HepG2 (cell line): ENCODE results near the gene BCL2L1. TPM values are rescaled to one million over a fixed set of nuclear protein-coding genes. Genes with fewer than 3 reads are reported as not detected.

Experiments used
- ARID2 ChIP-seq: sonication (generic); formaldehyde crosslinking; IDR thresholded peaks from 2 replicates; pipeline ENCODE4 v1.8.1; 2022; ENCODE audit warnings: mild to moderate bottlenecking, missing genetic modification reagents, borderline replicate concordance
- CENPT ChIP-seq: sonication (generic); formaldehyde crosslinking; IDR thresholded peaks from 2 replicates; pipeline ENCODE4 v1.8.0; 2022; ENCODE audit warnings: low read depth, mild to moderate bottlenecking, moderate library complexity, missing genetic modification reagents
- CREM ChIP-seq, 2 experiments: sonication (generic) in 1 of 2; formaldehyde crosslinking in 1 of 2; IDR thresholded peaks; 2 replicates each; pipeline versions ENCODE4 v1.4.0 to v1.6.1; 2016 to 2020; ENCODE audit warnings: antibody characterized with exemption in 1 of 2, mild to moderate bottlenecking in 1 of 2, missing genetic modification reagents in 1 of 2
- CSRNP1 ChIP-seq: sonication (generic); formaldehyde crosslinking; IDR thresholded peaks from 2 replicates; pipeline ENCODE4 v1.8.1; 2023; ENCODE audit warnings: mild to moderate bottlenecking, missing genetic modification reagents
- HBP1 ChIP-seq: IDR thresholded peaks from 2 replicates; pipeline ENCODE4 v1.6.1; 2016; ENCODE audit warnings: low read depth, control low read depth
- KDM2A ChIP-seq: sonication (generic); formaldehyde crosslinking; IDR thresholded peaks from 2 replicates; pipeline ENCODE4 v1.4.0; 2020; ENCODE audit warnings: low read depth, missing genetic modification reagents, borderline replicate concordance
- NONO ChIP-seq, 2 experiments: fragments of 450-650 bp in 1 of 2; sonication (generic) in 1 of 2; formaldehyde crosslinking in 1 of 2; IDR thresholded peaks in 1 of 2; conservative IDR thresholded peaks in 1 of 2; 2 replicates each; pipeline versions ENCODE4 v1.6.1 to v1.8.0; 2017 to 2022; ENCODE audit warnings: mild to moderate bottlenecking in 1 of 2, missing genetic modification reagents in 1 of 2, moderate library complexity in 1 of 2
- PRDM10 ChIP-seq: sonication (generic); formaldehyde crosslinking; IDR thresholded peaks from 2 replicates; pipeline ENCODE4 v1.4.0; 2020; ENCODE audit warnings: low read depth, missing genetic modification reagents
- SRF ChIP-seq: IDR thresholded peaks from 2 replicates; pipeline ENCODE4 v1.6.1; 2011; ENCODE audit warnings: mild to moderate bottlenecking, low read depth, low read length, moderate library complexity
- TCF7L2 ChIP-seq: IDR thresholded peaks from 2 replicates; pipeline ENCODE4 v1.6.1; 2011; ENCODE audit warnings: mild to moderate bottlenecking, low read depth, low read length, moderate library complexity
- TFDP1 ChIP-seq: IDR thresholded peaks from 2 replicates; pipeline ENCODE4 v1.6.1; 2016; ENCODE audit warnings: missing compliant biosample characterization, missing genetic modification reagents, borderline replicate concordance
- TOPORS ChIP-seq: sonication (generic); formaldehyde crosslinking; IDR thresholded peaks from 2 replicates; pipeline ENCODE4 v1.8.0; 2023; ENCODE audit warnings: mild to moderate bottlenecking, missing genetic modification reagents
- ZBTB43 ChIP-seq: sonication (generic); formaldehyde crosslinking; conservative IDR thresholded peaks from 2 replicates; pipeline ENCODE4 v1.4.0; 2020; ENCODE audit warnings: missing genetic modification reagents
- ZNF629 ChIP-seq: sonication (generic); formaldehyde crosslinking; conservative IDR thresholded peaks from 2 replicates; pipeline ENCODE4 v1.5.0; 2020; ENCODE audit warnings: missing genetic modification reagents
- ZNF879 ChIP-seq: sonication (generic); formaldehyde crosslinking; IDR thresholded peaks from 2 replicates; pipeline ENCODE4 v1.8.1; 2023; ENCODE audit warnings: missing genetic modification reagents
- polyA plus RNA-seq, 8 experiments: library from polyadenylated mRNA; depleted of rRNA in 3 of 8; stranded (reverse) in 7 of 8; unstranded in 1 of 8; fragments of >200 nt; fragmentation: Illumina TruSeq in 4 of 8; extraction: Trizol in 4 of 8; gene quantifications; 2 replicates each; pipeline versions ENCODE4 v1.2.1 to v1.2.3, GENCODE V29; 2011 to 2016; ENCODE audit warnings: low read depth in 4 of 8, missing spikeins in 1 of 8, mixed read lengths in 1 of 8; ENCODE audit not compliant: insufficient read depth in 1 of 8
- total RNA-seq, 5 experiments: library from RNA; depleted of rRNA; stranded (reverse); fragments of >200 nt; fragmentation: Illumina TruSeq; extraction: Trizol; gene quantifications; 2 replicates each; pipeline ENCODE4 v1.2.3, GENCODE V29; 2016; ENCODE audit warnings: low read depth in 1 of 5

The BCL2L1 gene
- total and polyA plus RNA-seq, 2 of the 13 experiments (the other 11 are each of a cell fraction or from before 2014, with no cell fraction given): 164 to 258 TPM

GRCh38 chr20:31695849-31696804 is 26.5 kb downstream of the BCL2L1 start (continued):
- TF ChIP-seq TFDP1 (CRISPR knock-in tag) (peak; percentile 86; the same call in 1 of the 2 replicates), TOPORS (CRISPR knock-in tag) (peak; percentile 87; the same call in 1 of the 2 replicates), HBP1 (CRISPR knock-in tag) (peak; percentile 97), ZNF879 (CRISPR knock-in tag) (0 out of 2 replicates have a peak, but pooled peaks have one; percentile 65), KDM2A (CRISPR knock-in tag) (peak; percentile 94), PRDM10 (peak; percentile 89), ZNF629 (CRISPR knock-in tag) (peak; percentile 72), CREM (IDR thresholded peaks at IDR 0.05) (peak; percentile 97), CREM (CRISPR knock-in tag; IDR thresholded peaks at IDR 0.05) (no peak), ZBTB43 (CRISPR knock-in tag) (peak; percentile 92), NONO (IDR thresholded peaks at IDR 0.05) (no peak), NONO (CRISPR knock-in tag; conservative IDR thresholded peaks at IDR 0.05) (peak; percentile 99), ARID2 (CRISPR knock-in tag) (peak; percentile 93; the same call in 1 of the 2 replicates), TCF7L2 (no peak), CSRNP1 (CRISPR knock-in tag) (peak; percentile 91), CENPT (no peak), SRF (no peak)
